Testis (tissue), 3 donors: ENCODE results near the gene CZIB. TPM values are rescaled to one million over a fixed set of nuclear protein-coding genes. Genes with fewer than 3 reads are reported as not detected.
"Not testable (repeated sequence)": the region's sequence is repeated elsewhere in the genome, so short reads cannot be mapped to it uniquely, and the experiment has no call there.

Experiments
- DNase-seq: peaks from one replicate; pipeline ENCODE4 v3.0.0-alpha.2; 2019
- H3K27ac ChIP-seq, 2 donors: fragments of 200-600 bp; sonication (generic); one replicate each; pipeline ENCODE4 v1.5.1; 2019
- H3K27me3 ChIP-seq: fragments of 200-600 bp; sonication (generic); one replicate; pipeline ENCODE4 v1.5.1; 2019
- H3K36me3 ChIP-seq: fragments of 200-600 bp; sonication (generic); one replicate; pipeline ENCODE4 v1.5.1; 2017; ENCODE audit warnings: low read depth; ENCODE audit errors: missing control alignments
- H3K4me1 ChIP-seq: fragments of 200-600 bp; sonication (generic); one replicate; pipeline ENCODE4 v1.5.1; 2019
- H3K4me3 ChIP-seq, 2 donors: fragments of 200-600 bp; sonication (generic); one replicate each; pipeline ENCODE4 v1.5.1; 2017 to 2019
- H3K9me3 ChIP-seq: fragments of 200-600 bp; sonication (generic); one replicate; pipeline ENCODE4 v1.5.1; 2017
- POLR2A ChIP-seq: fragments of 450-650 bp; IDR thresholded peaks from one replicate; pipeline ENCODE4 v1.6.1; 2017; ENCODE audit warnings: antibody characterized with exemption, mild to moderate bottlenecking, moderate library complexity
- WGBS, 2 donors: methylation state at CpG; one replicate each; pipeline ENCODE4 v1.1.5; 2018; 5-methylcytosine and 5-hydroxymethylcytosine counted together
- intact Hi-C: fragments of 100-400 bp; cut with DNase I; formaldehyde crosslinking; loops from one replicate; pipeline ENCODE4 v1.15.1; 2023; ENCODE audit warnings: low total_unique reads
- polyA plus RNA-seq: library from polyadenylated mRNA; stranded (reverse); fragments of 350-450 nt; fragmentation: Illumina TruSeq; extraction: RNeasy Lipid Tissue Mini Kit (QIAGEN cat#74804); gene quantifications from one replicate; pipeline ENCODE4 v1.2.3, GENCODE V29; 2014; ENCODE audit warnings: low read depth, low replicate concordance; ENCODE audit not compliant: insufficient read depth
- total RNA-seq, 2 donors: library from RNA; depleted of rRNA; stranded (reverse); fragments of >200 nt; gene quantifications; one replicate each; pipeline ENCODE4 v1.2.3, GENCODE V29; 2016
- TF ChIP-seq, protein P1 (sequence below), 3 experiments: fragments of 450-650 bp in 2 of 3; fragments of 200-600 bp in 1 of 3; sonication (generic) in 1 of 3; IDR thresholded peaks; one replicate each; pipeline ENCODE4 v1.5.1; 2016 to 2019; ENCODE audit warnings: antibody characterized with exemption in 3 of 3, mild to moderate bottlenecking in 2 of 3, moderate library complexity in 1 of 3

CZIB gene
- total and polyA plus RNA-seq, 3 donors from 2014 or later = 55.0 to 97.2 (median 55.4) TPM

DNA sequence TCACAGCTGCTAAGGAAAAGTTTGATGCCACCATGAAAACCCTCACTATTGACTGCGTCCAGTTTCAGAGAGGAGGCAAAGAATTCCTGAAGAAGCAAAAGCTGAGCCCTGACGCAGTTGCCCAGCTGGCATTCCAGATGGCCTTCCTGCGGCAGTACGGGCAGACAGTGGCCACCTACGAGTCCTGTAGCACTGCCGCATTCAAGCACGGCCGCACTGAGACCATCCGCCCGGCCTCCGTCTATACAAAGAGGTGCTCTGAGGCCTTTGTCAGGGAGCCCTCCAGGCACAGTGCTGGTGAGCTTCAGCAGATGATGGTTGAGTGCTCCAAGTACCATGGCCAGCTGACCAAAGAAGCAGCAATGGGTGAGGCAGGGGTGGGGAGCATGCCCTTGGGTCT, 9.5 kb downstream of the CZIB start:
- Histone ChIP-seq H3K27ac (no peak overlapping the region), H3K4me1 (no peaks in the 10 kb centered on the region), H3K36me3 (no peaks in the 10 kb centered on the region), H3K27me3 (no peaks in the 10 kb centered on the region), H3K9me3 (no peaks in the 10 kb centered on the region), H3K4me3 (no peak overlapping the region)
- no peak for DNase-seq
- intact Hi-C loops = no loop called here
- TF ChIP-seq, protein P1, sequence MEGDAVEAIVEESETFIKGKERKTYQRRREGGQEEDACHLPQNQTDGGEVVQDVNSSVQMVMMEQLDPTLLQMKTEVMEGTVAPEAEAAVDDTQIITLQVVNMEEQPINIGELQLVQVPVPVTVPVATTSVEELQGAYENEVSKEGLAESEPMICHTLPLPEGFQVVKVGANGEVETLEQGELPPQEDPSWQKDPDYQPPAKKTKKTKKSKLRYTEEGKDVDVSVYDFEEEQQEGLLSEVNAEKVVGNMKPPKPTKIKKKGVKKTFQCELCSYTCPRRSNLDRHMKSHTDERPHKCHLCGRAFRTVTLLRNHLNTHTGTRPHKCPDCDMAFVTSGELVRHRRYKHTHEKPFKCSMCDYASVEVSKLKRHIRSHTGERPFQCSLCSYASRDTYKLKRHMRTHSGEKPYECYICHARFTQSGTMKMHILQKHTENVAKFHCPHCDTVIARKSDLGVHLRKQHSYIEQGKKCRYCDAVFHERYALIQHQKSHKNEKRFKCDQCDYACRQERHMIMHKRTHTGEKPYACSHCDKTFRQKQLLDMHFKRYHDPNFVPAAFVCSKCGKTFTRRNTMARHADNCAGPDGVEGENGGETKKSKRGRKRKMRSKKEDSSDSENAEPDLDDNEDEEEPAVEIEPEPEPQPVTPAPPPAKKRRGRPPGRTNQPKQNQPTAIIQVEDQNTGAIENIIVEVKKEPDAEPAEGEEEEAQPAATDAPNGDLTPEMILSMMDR (IDR thresholded peaks at IDR 0.05) = no peak
- no peak for TF ChIP-seq POLR2A
- WGBS, 2 donors = 94 to 100% methylated on average over 2 to 11 of the region's 11 CpGs

DNA sequence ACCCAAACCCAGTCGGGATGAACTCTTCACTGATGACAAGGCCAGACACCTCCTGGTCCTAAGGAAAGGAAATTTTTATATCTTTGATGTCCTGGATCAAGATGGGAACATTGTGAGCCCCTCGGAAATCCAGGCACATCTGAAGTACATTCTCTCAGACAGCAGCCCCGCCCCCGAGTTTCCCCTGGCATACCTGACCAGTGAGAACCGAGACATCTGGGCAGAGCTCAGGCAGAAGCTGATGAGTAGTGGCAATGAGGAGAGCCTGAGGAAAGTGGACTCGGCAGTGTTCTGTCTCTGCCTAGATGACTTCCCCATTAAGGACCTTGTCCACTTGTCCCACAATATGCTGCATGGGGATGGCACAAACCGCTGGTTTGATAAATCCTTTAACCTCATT, 10.1 kb downstream of the CZIB start:
- H3K36me3 ChIP-seq = no peaks in the 10 kb centered on the region
- WGBS, 2 donors = 84 to 92% methylated on average over 7 of the region's 7 CpGs

DNA sequence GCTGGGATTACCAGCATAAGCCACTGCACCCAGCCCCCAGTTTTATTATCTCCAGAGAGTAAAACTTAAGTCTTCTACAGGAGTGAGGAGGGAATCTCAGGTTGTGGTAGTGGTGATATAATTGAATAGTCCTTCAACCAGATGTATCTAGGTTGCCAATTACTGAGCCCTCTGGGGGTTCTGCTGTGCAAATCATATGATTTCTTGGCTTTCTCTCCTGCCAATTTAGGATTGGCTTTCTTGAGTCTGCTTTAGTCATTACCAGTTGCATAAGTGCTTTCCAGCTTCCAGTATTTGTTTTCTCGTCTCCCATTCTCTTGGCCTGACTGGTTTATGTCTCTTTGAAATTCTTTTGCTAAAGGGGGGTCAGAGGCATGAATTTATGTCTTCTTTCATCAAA, 12.7 kb downstream of the CZIB start:
- Histone ChIP-seq H3K9me3 (no peaks in the 10 kb centered on the region), H3K27ac (no peak overlapping the region), H3K36me3 (no peaks in the 10 kb centered on the region), H3K27me3 (no peaks in the 10 kb centered on the region), H3K4me1 (no peaks in the 10 kb centered on the region), H3K4me3 (no peak overlapping the region)
- WGBS, 2 donors = 95 to 100% methylated on average over 1 of the region's 1 CpG
- intact Hi-C loops = no loop called here
- DNase-seq = no peak
- TF ChIP-seq, protein P1 (IDR thresholded peaks at IDR 0.05) = no peak
- TF ChIP-seq POLR2A = no peak

More for the DNA sequence above, 10.1 kb downstream of the CZIB start:
- Histone ChIP-seq H3K4me1 (no peaks in the 10 kb centered on the region), H3K4me3 (no peak overlapping the region), H3K27me3 (no peaks in the 10 kb centered on the region), H3K27ac (no peak overlapping the region), H3K9me3 (no peaks in the 10 kb centered on the region)
- no peak for DNase-seq
- TF ChIP-seq POLR2A = no peak
- TF ChIP-seq, protein P1 (IDR thresholded peaks at IDR 0.05) = no peak
- intact Hi-C loops = no loop called here

DNA sequence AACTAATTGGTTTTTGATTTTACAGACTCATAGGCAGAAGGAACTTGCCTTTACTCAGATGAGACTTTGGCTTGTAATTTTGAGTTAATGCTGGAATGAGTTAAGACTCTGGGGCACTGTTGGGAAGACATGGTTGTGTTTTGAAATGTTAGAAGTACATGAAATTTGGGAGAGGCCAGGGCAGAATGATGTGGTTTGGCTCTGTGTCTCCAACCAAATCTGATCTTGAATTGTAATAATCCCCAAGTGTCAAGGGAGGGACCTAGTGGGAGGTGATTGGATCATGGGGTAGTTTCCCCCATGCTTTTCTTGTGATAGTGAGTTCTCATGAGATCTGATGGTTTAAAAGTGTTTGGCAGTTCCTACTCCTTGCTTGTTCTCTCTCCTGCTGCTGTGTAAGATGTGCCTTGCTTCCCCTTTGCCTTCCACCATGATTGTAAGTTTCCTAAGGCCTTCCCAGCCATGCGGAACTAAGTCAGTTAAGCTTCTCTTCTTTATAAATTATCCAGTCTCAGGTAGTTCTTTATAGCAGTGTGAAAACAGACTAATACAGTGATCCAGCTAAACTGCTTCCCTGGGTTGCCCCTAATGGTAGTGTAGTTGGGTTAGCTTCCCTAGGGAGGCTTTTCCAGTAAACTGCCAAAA, 13.6 kb downstream of the CZIB start:
- 90 to 100% methylated on average over 1 of the region's 1 CpG for WGBS, 2 donors
- no peaks in the 10 kb centered on the region for H3K36me3 ChIP-seq

DNA sequence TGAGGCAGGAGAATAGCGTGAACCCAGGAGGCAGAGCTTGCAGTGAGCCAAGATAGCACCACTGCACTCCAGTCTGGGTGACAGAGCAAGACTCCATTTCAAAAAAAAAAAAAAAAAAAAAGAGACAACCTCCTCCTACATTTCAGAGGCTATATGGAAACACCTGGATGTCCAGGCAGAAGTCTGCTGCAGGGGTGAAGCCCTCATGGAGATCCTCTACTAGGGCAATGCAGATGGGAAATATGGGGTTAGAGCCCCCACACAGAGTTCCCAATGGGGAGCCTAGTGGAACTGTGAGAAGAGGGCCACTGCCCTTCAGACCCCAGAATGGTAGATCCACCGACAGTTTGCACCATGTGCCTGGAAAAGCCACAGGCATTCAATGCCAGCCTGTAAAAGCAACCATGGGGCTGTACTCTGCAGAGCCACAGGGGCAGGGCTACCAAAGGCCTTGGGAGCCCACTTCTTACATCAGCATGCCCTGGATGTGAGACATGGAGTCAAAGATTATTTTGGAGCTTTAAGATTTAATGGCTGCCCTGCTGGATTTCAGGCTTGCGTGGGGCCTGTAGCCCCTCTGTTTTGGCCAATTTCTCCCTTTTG, 14.2 kb downstream of the CZIB start:
- H3K4me3 ChIP-seq, H3K4me1 ChIP-seq, H3K9me3 ChIP-seq, H3K36me3 ChIP-seq, H3K27ac ChIP-seq, DNase-seq, H3K27me3 ChIP-seq, intact Hi-C loops: not testable (repeated sequence)
- 91 to 100% methylated on average over 2 to 3 of the region's 3 CpGs for WGBS, 2 donors

More for the DNA sequence above, 13.6 kb downstream of the CZIB start:
- no peak for DNase-seq
- Histone ChIP-seq H3K9me3 (no peaks in the 10 kb centered on the region), H3K4me1 (no peaks in the 10 kb centered on the region), H3K4me3 (no peak overlapping the region), H3K27ac (no peak overlapping the region), H3K27me3 (no peaks in the 10 kb centered on the region)
- intact Hi-C loops = no loop called here
- TF ChIP-seq POLR2A = no peak
- TF ChIP-seq, protein P1 (IDR thresholded peaks at IDR 0.05) = no peak

DNA sequence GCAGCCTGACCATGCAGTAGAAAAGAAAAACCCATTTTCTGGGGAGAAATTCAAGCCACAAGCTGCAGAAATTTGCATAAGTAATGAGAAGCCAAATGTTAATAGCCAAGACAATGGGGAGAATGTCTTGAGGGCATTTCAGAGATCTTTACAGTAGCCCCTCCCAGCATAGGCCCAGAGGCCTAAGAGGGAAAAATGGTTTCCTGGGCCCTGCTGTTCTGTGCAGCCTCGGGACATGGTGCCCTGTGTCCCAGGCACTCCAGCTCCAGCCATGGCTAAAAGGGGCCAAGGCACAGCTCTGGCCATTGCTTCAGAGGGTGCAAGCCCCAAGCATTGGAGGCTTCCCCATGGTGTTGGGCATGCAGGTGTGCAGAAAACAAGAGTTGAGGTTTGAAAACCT, 14.9 kb downstream of the CZIB start:
- H3K4me1 ChIP-seq, H3K4me3 ChIP-seq, H3K36me3 ChIP-seq, intact Hi-C loops, H3K9me3 ChIP-seq, DNase-seq, H3K27me3 ChIP-seq, H3K27ac ChIP-seq: not testable (repeated sequence)
- 100% methylated on average over 1 of the region's 1 CpG for WGBS, 2 donors
